GM21528 (cell line): ENCODE results near the gene FAM193B.
A peak's percentile ranks its signal among the peaks of the same experiment; 100 is the strongest.

ENCODE experiments used
- ATAC-seq: cut with Tn5 transposase; IDR thresholded peaks from one replicate; pipeline ENCODE4 v1.9.1; 2021; ENCODE audit warnings: mild to moderate bottlenecking, moderate library complexity; ENCODE audit not compliant: unreplicated experiment, low FRiP score

Gene FAM193B

GRCh38 chr5:177519463-177520235 lies 34.7 kb downstream of the FAM193B start:
- ATAC-seq = no peak

- ATAC-seq = peak; percentile 73
These were observed 37.5 kb downstream of the FAM193B start, which contains the start of gene DDX41 for GRCh38 chr5:177516601-177517568. Gene DDX41, minus strand, starts transcription at chr5:177516961. Its CDS starts 16 bp downstream, at chr5:177516945.

GRCh38 chr5:177515580-177515979 lies 38.8 kb downstream of the FAM193B start:
- no peak for ATAC-seq

- no peak for ATAC-seq
These were observed 39.8 kb downstream of the FAM193B start for GRCh38 chr5:177514541-177514940.

- ATAC-seq = no peak
These were observed 40.9 kb downstream of the FAM193B start for GRCh38 chr5:177513500-177513899.

GRCh38 chr5:177512736-177513380 lies 41.5 kb downstream of the FAM193B start:
- ATAC-seq = no peak

GRCh38 chr5:177511796-177512675 lies 42.3 kb downstream of the FAM193B start:
- no peak for ATAC-seq

- no peak for ATAC-seq
These were observed 43.2 kb downstream of the FAM193B start for GRCh38 chr5:177511181-177511580.

- no peak for ATAC-seq
These were observed 43.8 kb downstream of the FAM193B start for GRCh38 chr5:177510567-177511053.

GRCh38 chr5:177509991-177510566 lies 44.3 kb downstream of the FAM193B start:
- ATAC-seq = peak; percentile 30

GRCh38 chr5:177509381-177509951 lies 44.9 kb downstream of the FAM193B start, which contains the start of gene DOK3:
Gene DOK3, minus strand, starts transcription at chr5:177509826. Its CDS starts 286 bp downstream, at chr5:177509540.
- ATAC-seq = peak; percentile 4

GRCh38 chr5:177508837-177509236 lies 45.5 kb downstream of the FAM193B start:
- ATAC-seq = peak; percentile 34

- no peak for ATAC-seq
These were observed 46.1 kb downstream of the FAM193B start for GRCh38 chr5:177508221-177508611.

- ATAC-seq = no peak
These were observed 46.7 kb downstream of the FAM193B start for GRCh38 chr5:177507596-177508220.

- ATAC-seq = no peak
These were observed 47.2 kb downstream of the FAM193B start for GRCh38 chr5:177507165-177507564.

- no peak for ATAC-seq
These were observed 49.3 kb downstream of the FAM193B start for GRCh38 chr5:177505075-177505474.

GRCh38 chr5:177504086-177505056 lies 50.0 kb downstream of the FAM193B start:
- ATAC-seq = no peak
